ENCODE results near the gene AGBL2.
A peak's percentile ranks its signal among the peaks of the same experiment; 100 is the strongest.
"Not testable (repeated sequence)": the region's sequence is repeated elsewhere in the genome, so short reads cannot be mapped to it uniquely, and the experiment has no call there.

The AGBL2 gene

DNA sequence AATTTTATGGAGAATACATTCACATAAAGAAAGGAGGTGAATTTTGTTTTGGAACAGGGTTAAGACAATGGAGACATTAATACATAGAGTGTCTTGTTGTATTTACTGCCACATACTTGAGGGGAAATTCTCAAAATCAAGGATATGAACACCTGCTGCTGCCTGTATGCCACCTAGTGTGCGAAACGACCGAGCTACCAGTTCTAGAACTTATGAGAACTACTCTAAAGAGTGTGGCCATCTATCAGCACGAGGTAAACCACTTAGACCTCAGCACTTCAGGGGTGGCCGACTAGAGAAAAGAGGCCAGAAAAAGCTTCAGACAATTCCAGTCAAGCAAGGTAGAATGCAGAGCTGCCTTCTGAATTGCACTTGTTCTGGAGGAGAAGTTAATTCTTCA, 1.5 kb upstream of the AGBL2 start:
- H3K9ac ChIP-seq (ENCODE audit: low read length) = no peak overlapping the region
- H4K20me1 ChIP-seq (ENCODE audit: insufficient read depth, low read length) = no peaks in the 10 kb centered on the region
- H3K4me2 ChIP-seq (ENCODE audit: low read length) = no peak overlapping the region
- TF ChIP-seq, protein P1, sequence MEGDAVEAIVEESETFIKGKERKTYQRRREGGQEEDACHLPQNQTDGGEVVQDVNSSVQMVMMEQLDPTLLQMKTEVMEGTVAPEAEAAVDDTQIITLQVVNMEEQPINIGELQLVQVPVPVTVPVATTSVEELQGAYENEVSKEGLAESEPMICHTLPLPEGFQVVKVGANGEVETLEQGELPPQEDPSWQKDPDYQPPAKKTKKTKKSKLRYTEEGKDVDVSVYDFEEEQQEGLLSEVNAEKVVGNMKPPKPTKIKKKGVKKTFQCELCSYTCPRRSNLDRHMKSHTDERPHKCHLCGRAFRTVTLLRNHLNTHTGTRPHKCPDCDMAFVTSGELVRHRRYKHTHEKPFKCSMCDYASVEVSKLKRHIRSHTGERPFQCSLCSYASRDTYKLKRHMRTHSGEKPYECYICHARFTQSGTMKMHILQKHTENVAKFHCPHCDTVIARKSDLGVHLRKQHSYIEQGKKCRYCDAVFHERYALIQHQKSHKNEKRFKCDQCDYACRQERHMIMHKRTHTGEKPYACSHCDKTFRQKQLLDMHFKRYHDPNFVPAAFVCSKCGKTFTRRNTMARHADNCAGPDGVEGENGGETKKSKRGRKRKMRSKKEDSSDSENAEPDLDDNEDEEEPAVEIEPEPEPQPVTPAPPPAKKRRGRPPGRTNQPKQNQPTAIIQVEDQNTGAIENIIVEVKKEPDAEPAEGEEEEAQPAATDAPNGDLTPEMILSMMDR (IDR thresholded peaks at IDR 0.05; ENCODE audit: low read depth, low read length) = peak; percentile 38
- TF ChIP-seq EZH2phosphoT487 (IDR thresholded peaks at IDR 0.05; ENCODE audit: low read depth) = no peak
- peaks cover 37% of the 10 kb centered on the region for H3K36me3 ChIP-seq (replicated peaks; ENCODE audit: low read depth, low read length)
- H3K27ac ChIP-seq (ENCODE audit: low read length) = peak overlapping the region; percentile 35
- peaks cover 15% of the 10 kb centered on the region for H3K4me1 ChIP-seq (ENCODE audit: low read length)
- H3K4me3 ChIP-seq (ENCODE audit: low read length) = no peak overlapping the region
- H2AFZ ChIP-seq (ENCODE audit: low read depth, low read length) = no peak overlapping the region
- no peaks in the 10 kb centered on the region for H3K9me3 ChIP-seq (ENCODE audit: insufficient read depth, low read length)
- H3K27me3 ChIP-seq (ENCODE audit: low read depth, low read length) = no peaks in the 10 kb centered on the region
- H3K79me2 ChIP-seq (ENCODE audit: low read length) = no peaks in the 10 kb centered on the region

DNA sequence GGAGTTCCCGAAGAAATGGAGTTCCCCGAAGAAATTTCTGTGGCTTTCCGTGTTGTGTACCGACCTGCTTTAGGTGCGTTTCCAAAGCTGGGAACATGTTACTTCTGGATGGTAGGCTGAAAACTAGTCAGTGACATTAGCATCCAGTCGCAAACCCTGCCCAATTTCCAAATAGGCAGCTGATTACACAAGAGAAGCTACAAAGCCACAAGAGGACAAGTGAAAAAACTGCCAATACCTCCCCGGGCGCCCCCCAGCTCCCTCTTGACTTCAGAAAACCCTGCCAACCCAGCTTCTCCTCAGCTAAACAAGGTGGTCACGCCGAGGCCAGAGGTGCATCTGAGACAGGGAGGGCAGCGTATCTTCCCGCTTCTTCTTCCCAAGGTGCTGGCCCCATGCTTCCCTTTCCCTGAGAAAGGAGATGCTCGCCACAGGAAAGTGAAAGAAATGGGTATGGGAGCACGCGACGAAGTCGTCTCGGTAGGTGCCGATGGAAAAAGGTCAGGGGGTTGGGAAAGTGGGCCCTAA, 551 bp downstream of the AGBL2 start:
- Histone ChIP-seq H3K9ac (ENCODE audit: low read length) (peak overlapping the region; percentile 69), H4K20me1 (ENCODE audit: insufficient read depth, low read length) (no peaks in the 10 kb centered on the region), H3K4me2 (ENCODE audit: low read length) (peak overlapping the region; percentile 92), H3K79me2 (ENCODE audit: low read length) (no peaks in the 10 kb centered on the region), H3K4me3 (ENCODE audit: low read length) (peak overlapping the region; percentile 78), H3K27me3 (ENCODE audit: low read depth, low read length) (no peaks in the 10 kb centered on the region), H3K9me3 (ENCODE audit: insufficient read depth, low read length) (no peaks in the 10 kb centered on the region), H3K36me3 (replicated peaks; ENCODE audit: low read depth, low read length) (peaks cover 29% of the 10 kb centered on the region), H2AFZ (ENCODE audit: low read depth, low read length) (peak overlapping the region; percentile 36; the same call in 1 of the 2 replicates), H3K4me1 (ENCODE audit: low read length) (peaks cover 15% of the 10 kb centered on the region), H3K27ac (ENCODE audit: low read length) (peak overlapping the region; percentile 66)
- TF ChIP-seq, protein P1 (IDR thresholded peaks at IDR 0.05; ENCODE audit: low read depth, low read length) = no peak
- TF ChIP-seq EZH2phosphoT487 (IDR thresholded peaks at IDR 0.05; ENCODE audit: low read depth) = no peak

DNA sequence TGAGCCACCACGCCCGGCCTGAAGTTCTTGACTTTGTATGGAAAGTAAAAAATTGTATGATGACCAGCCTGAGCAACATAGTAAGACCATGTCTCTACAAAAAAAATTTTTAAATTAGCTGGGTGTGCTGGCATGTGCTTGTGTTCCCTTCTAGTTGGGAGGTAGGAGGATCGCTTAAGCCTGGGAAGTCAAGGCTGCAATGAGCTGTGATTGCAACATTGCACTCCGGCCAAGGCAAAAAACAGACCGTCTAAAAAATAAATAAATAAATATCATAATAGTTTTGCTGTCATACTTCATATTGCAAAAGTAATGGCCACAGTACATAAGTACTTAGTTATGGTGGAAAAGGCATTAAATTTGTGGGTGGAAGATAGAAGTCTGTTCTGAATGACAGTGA, 3.4 kb downstream of the AGBL2 start:
- Histone ChIP-seq H3K27me3 (ENCODE audit: low read depth, low read length) (no peaks in the 10 kb centered on the region), H4K20me1 (ENCODE audit: insufficient read depth, low read length) (no peaks in the 10 kb centered on the region), H3K79me2 (ENCODE audit: low read length) (no peaks in the 10 kb centered on the region), H3K27ac (ENCODE audit: low read length) (no peak overlapping the region), H3K9me3 (ENCODE audit: insufficient read depth, low read length) (no peaks in the 10 kb centered on the region), H2AFZ (ENCODE audit: low read depth, low read length) (no peak overlapping the region), H3K36me3 (replicated peaks; ENCODE audit: low read depth, low read length) (peaks cover 16% of the 10 kb centered on the region), H3K4me1 (ENCODE audit: low read length) (peaks cover 15% of the 10 kb centered on the region), H3K4me3 (ENCODE audit: low read length) (no peak overlapping the region), H3K9ac (ENCODE audit: low read length) (no peak overlapping the region), H3K4me2 (ENCODE audit: low read length) (no peak overlapping the region)
- TF ChIP-seq, protein P1 (IDR thresholded peaks at IDR 0.05; ENCODE audit: low read depth, low read length) = no peak
- no peak for TF ChIP-seq EZH2phosphoT487 (IDR thresholded peaks at IDR 0.05; ENCODE audit: low read depth)

DNA sequence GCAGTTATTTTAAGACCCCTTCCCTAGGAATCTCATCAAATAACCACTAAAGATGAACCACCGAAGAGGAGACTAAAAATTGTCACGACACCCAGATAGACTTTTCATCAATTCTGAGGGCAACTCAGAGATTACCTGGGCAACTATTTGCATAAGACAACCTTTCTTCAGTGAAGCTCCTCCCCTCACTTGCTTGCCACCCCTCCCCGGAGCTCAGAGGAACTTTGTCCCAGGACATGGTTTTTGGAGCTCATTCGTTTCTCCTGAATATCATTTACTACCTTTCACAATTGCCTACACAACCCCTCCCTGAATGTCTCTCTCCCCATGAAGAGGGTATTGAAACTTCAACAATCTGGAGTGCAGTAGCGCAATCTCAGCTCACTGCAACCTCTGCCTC, 3.9 kb downstream of the AGBL2 start:
- Histone ChIP-seq H2AFZ (ENCODE audit: low read depth, low read length) (no peak overlapping the region), H3K36me3 (replicated peaks; ENCODE audit: low read depth, low read length) (peaks cover 10% of the 10 kb centered on the region), H4K20me1 (ENCODE audit: insufficient read depth, low read length) (no peaks in the 10 kb centered on the region), H3K27me3 (ENCODE audit: low read depth, low read length) (no peaks in the 10 kb centered on the region), H3K4me3 (ENCODE audit: low read length) (no peak overlapping the region), H3K9ac (ENCODE audit: low read length) (no peak overlapping the region), H3K4me2 (ENCODE audit: low read length) (no peak overlapping the region), H3K27ac (ENCODE audit: low read length) (no peak overlapping the region), H3K9me3 (ENCODE audit: insufficient read depth, low read length) (no peaks in the 10 kb centered on the region), H3K4me1 (ENCODE audit: low read length) (peaks cover 15% of the 10 kb centered on the region), H3K79me2 (ENCODE audit: low read length) (no peaks in the 10 kb centered on the region)
- TF ChIP-seq, protein P1 (IDR thresholded peaks at IDR 0.05; ENCODE audit: low read depth, low read length) = no peak
- TF ChIP-seq EZH2phosphoT487 (IDR thresholded peaks at IDR 0.05; ENCODE audit: low read depth) = no peak

DNA sequence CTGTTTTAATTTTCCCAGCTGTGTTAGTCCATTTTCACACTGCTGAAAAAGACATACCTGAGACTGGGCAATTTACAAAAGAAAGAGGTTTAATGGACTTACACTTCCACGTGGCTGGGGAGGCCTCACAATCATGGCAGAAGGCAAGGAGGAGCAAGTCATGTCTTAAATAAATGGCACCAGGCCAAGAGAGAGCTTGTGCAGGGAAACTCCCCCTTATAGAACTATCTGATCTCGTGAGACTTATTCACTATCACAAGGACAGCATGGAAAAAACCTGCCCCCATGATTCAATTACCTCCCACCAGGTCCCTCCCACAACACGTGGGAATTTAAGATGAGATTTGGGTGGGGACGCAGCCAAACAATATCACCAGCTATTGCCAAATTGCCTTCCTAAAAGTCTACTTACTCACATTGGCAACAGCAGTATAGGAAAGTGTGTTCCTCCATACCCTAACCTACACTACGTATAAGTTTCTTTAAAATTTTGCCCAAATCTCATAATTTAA, 7.8 kb downstream of the AGBL2 start:
- H3K27me3 ChIP-seq (ENCODE audit: low read depth, low read length); H3K9me3 ChIP-seq (ENCODE audit: insufficient read depth, low read length); H3K4me2 ChIP-seq (ENCODE audit: low read length): not testable (repeated sequence)

More for the DNA sequence above, 7.8 kb downstream of the AGBL2 start:
- H3K36me3 ChIP-seq (replicated peaks; ENCODE audit: low read depth, low read length); H3K27ac ChIP-seq (ENCODE audit: low read length); H3K9ac ChIP-seq (ENCODE audit: low read length); H3K4me3 ChIP-seq (ENCODE audit: low read length); H3K79me2 ChIP-seq (ENCODE audit: low read length); H3K4me1 ChIP-seq (ENCODE audit: low read length); H2AFZ ChIP-seq (ENCODE audit: low read depth, low read length); H4K20me1 ChIP-seq (ENCODE audit: insufficient read depth, low read length): not testable (repeated sequence)

All from OCI-LY3 (cell line).